ENCODE results near the gene MAP4K4.
"Not testable (repeated sequence)": the region's sequence is repeated elsewhere in the genome, so short reads cannot be mapped to it uniquely, and the experiment has no call there.

MAP4K4 gene

GRCh38 chr2:101742547-101742946 is 45.0 kb downstream of the MAP4K4 start:
- DNase-seq (ENCODE audit: low read depth): no peak

GRCh38 chr2:101743288-101743687 is 45.8 kb downstream of the MAP4K4 start:
- DNase-seq (ENCODE audit: low read depth): no peak

GRCh38 chr2:101744832-101745231 is 47.3 kb downstream of the MAP4K4 start:
- DNase-seq (ENCODE audit: low read depth): no peak

- DNase-seq (ENCODE audit: low read depth): peak; percentile 69
Measured at GRCh38 chr2:101745711-101746694, 48.5 kb downstream of the MAP4K4 start.

GRCh38 chr2:101748000-101748399 is 50.5 kb downstream of the MAP4K4 start:
- DNase-seq (ENCODE audit: low read depth): no peak

- DNase-seq (ENCODE audit: low read depth): not testable (repeated sequence)
Measured at GRCh38 chr2:101748462-101748861, 51.0 kb downstream of the MAP4K4 start.

GRCh38 chr2:101750688-101751087 is 53.2 kb downstream of the MAP4K4 start:
- DNase-seq (ENCODE audit: low read depth): no peak

GRCh38 chr2:101751276-101751815 is 53.8 kb downstream of the MAP4K4 start:
- no peak for DNase-seq (ENCODE audit: low read depth)

- DNase-seq (ENCODE audit: low read depth): no peak
Measured at GRCh38 chr2:101751875-101752619, 54.5 kb downstream of the MAP4K4 start.

GRCh38 chr2:101752716-101753616 is 55.5 kb downstream of the MAP4K4 start:
- DNase-seq (ENCODE audit: low read depth): peak; percentile 72

GRCh38 chr2:101753720-101754490 is 56.4 kb downstream of the MAP4K4 start:
- DNase-seq (ENCODE audit: low read depth): no peak

- DNase-seq (ENCODE audit: low read depth): peak; percentile 71
Measured at GRCh38 chr2:101754618-101755017, 57.1 kb downstream of the MAP4K4 start.

GRCh38 chr2:101756266-101756665 is 58.8 kb downstream of the MAP4K4 start:
- no peak for DNase-seq (ENCODE audit: low read depth)

GRCh38 chr2:101758001-101758400 is 60.5 kb downstream of the MAP4K4 start:
- DNase-seq (ENCODE audit: low read depth): no peak

- DNase-seq (ENCODE audit: low read depth): peak; percentile 98
Measured at GRCh38 chr2:101759162-101759561, 61.7 kb downstream of the MAP4K4 start.

GRCh38 chr2:101762451-101763171 is 65.1 kb downstream of the MAP4K4 start:
- DNase-seq (ENCODE audit: low read depth): no peak

GRCh38 chr2:101763496-101764333 is 66.2 kb downstream of the MAP4K4 start:
- DNase-seq (ENCODE audit: low read depth): peak; percentile 56

- no peak for DNase-seq (ENCODE audit: low read depth)
Measured at GRCh38 chr2:101766337-101766736, 68.8 kb downstream of the MAP4K4 start.

All from amniotic epithelial cell (primary cell).